H1 (cell line): Measurements from ENCODE around the gene CEP192. TPM values are rescaled to one million over a fixed set of nuclear protein-coding genes. Genes with fewer than 3 reads are reported as not detected.

Experiments used
- CTCF ChIA-PET: fragments of 300-600 bp; sonication (Branson Sonifier 250); formaldehyde crosslinking; loops from one replicate; lab custom pipeline; 2021; ENCODE audit not compliant: partially characterized antibody; lab: Charles Lee
- POLR2A ChIA-PET: fragments of 300-600 bp; sonication (Branson Sonifier 250); formaldehyde crosslinking; loops from one replicate; lab custom pipeline; 2021; ENCODE audit warnings: inconsistent platforms; ENCODE audit not compliant: partially characterized antibody; lab: Charles Lee
- DNase-seq, 2 experiments: peaks; one replicate each; pipeline versions ENCODE4 v3.0.0 to v3.0.0-alpha.2; 2010 to 2022; ENCODE audit warnings: low spot score in 2 of 2, low read depth in 1 of 2, mixed read lengths in 1 of 2
- FAIRE-seq: peaks from 2 replicates; lab custom pipeline; 2011; peaks lifted over from hg19 to GRCh38; lab: Jason Lieb, UNC
- H2AFZ ChIP-seq: 2 replicates; pipeline ENCODE4 v1.8.1; 2012; ENCODE audit warnings: low read length, inconsistent platforms
- H2AK5ac ChIP-seq: 2 replicates; pipeline ENCODE4 v1.6.1; 2013; ENCODE audit warnings: low read depth, low read length
- H2BK120ac ChIP-seq: replicated peaks from 2 replicates; pipeline ENCODE3; 2013; ENCODE audit warnings: low read depth, low read length, inconsistent platforms
- H2BK12ac ChIP-seq: 2 replicates; pipeline ENCODE4 v1.6.1; 2013; ENCODE audit warnings: low read depth, low read length
- H2BK15ac ChIP-seq: 2 replicates; pipeline ENCODE4 v1.6.1; 2013; ENCODE audit warnings: low read length
- H2BK20ac ChIP-seq: 2 replicates; pipeline ENCODE4 v1.6.1; 2013; ENCODE audit warnings: low read length
- H2BK5ac ChIP-seq: 2 replicates; pipeline ENCODE4 v1.6.1; 2013; ENCODE audit warnings: low read depth, low read length
- H3K14ac ChIP-seq: 2 replicates; pipeline ENCODE4 v1.6.1; 2013; ENCODE audit warnings: inconsistent platforms; ENCODE audit not compliant: insufficient read length
- H3K18ac ChIP-seq: 2 replicates; pipeline ENCODE4 v1.6.1; 2013; ENCODE audit warnings: low read length; ENCODE audit errors: extremely low read depth
- H3K23ac ChIP-seq: 2 replicates; pipeline ENCODE4 v1.6.1; 2013; ENCODE audit warnings: inconsistent platforms; ENCODE audit not compliant: insufficient read length
- H3K23me2 ChIP-seq: 2 replicates; pipeline ENCODE4 v1.6.1; 2013; ENCODE audit warnings: low read depth, low read length
- H3K27ac ChIP-seq: 2 replicates; pipeline ENCODE4 v1.6.1; 2011; ENCODE audit warnings: low read depth, low read length, inconsistent platforms
- H3K27me3 ChIP-seq, 4 experiments: replicated peaks in 1 of 4; 1 replicate in 1 of 4; 2 replicates in 3 of 4; pipeline versions ENCODE4 v1.6.1 to v1.8.1; 2011 to 2013; ENCODE audit warnings: low read length in 3 of 4, mild to moderate bottlenecking in 3 of 4, inconsistent platforms in 2 of 4, mixed read lengths in 2 of 4, moderate library complexity in 1 of 4; ENCODE audit not compliant: control insufficient read depth in 3 of 4, insufficient read depth in 3 of 4; ENCODE audit errors: extremely low read depth in 1 of 4
- H3K36me3 ChIP-seq, 4 experiments: 2 replicates each; pipeline versions ENCODE4 v1.6.1 to v1.8.1; 2011 to 2013; ENCODE audit warnings: mild to moderate bottlenecking in 4 of 4, low read length in 3 of 4, moderate library complexity in 2 of 4, control low read depth in 1 of 4, inconsistent platforms in 1 of 4; ENCODE audit not compliant: insufficient read depth in 4 of 4, control insufficient read depth in 2 of 4
- H3K4ac ChIP-seq: replicated peaks from 2 replicates; pipeline ENCODE3; 2013; ENCODE audit warnings: low read length, low read depth, mixed read lengths, inconsistent platforms; ENCODE audit not compliant: insufficient read length
- H3K4me1 ChIP-seq, 4 experiments: replicated peaks in 1 of 4; 1 replicate in 1 of 4; 2 replicates in 3 of 4; pipeline versions ENCODE4 v1.6.1 to v1.8.1; 2011 to 2013; ENCODE audit warnings: low read length in 3 of 4, inconsistent platforms in 2 of 4, mixed read lengths in 1 of 4; ENCODE audit not compliant: insufficient read depth in 4 of 4, control insufficient read depth in 3 of 4
- H3K4me2 ChIP-seq, 2 experiments: 2 replicates each; pipeline versions ENCODE4 v1.6.1 to v1.8.1; 2011 to 2013; ENCODE audit warnings: low read depth in 2 of 2, low read length in 2 of 2, control low read depth in 1 of 2, inconsistent platforms in 1 of 2, mild to moderate bottlenecking in 1 of 2; ENCODE audit not compliant: insufficient read depth in 1 of 2
- H3K4me3 ChIP-seq, 4 experiments: fragments of 200-600, 300-600 bp in 1 of 4; sonication (generic), shearing (Covaris generic), sonication (Bioruptor Twin) in 1 of 4; 2 replicates each; pipeline versions ENCODE4 v1.5.1 to v1.8.1; 2011 to 2016; ENCODE audit warnings: low read length in 4 of 4, low read depth in 3 of 4, control low read depth in 2 of 4, inconsistent platforms in 2 of 4, mild to moderate bottlenecking in 2 of 4, mixed read lengths in 1 of 4, moderate library complexity in 1 of 4; ENCODE audit not compliant: insufficient read depth in 2 of 4; ENCODE audit errors: extremely low read depth in 1 of 4
- H3K56ac ChIP-seq: replicated peaks from 2 replicates; pipeline ENCODE3; 2013; ENCODE audit warnings: low read depth, mild to moderate bottlenecking, mixed read lengths, low read length, inconsistent platforms; ENCODE audit not compliant: insufficient read length
- H3K79me1 ChIP-seq: 2 replicates; pipeline ENCODE4 v1.6.1; 2013; ENCODE audit warnings: low read depth, low read length, control low read depth
- H3K79me2 ChIP-seq, 2 experiments: 2 replicates each; pipeline versions ENCODE4 v1.6.1 to v1.8.1; 2012 to 2013; ENCODE audit warnings: low read length in 2 of 2, mild to moderate bottlenecking in 2 of 2, inconsistent platforms in 1 of 2; ENCODE audit not compliant: insufficient read depth in 2 of 2, control insufficient read depth in 1 of 2
- H3K9ac ChIP-seq, 4 experiments: replicated peaks in 1 of 4; 1 replicate in 1 of 4; 2 replicates in 3 of 4; pipeline versions ENCODE4 v1.6.1 to v1.8.1; 2011 to 2013; ENCODE audit warnings: low read depth in 3 of 4, low read length in 3 of 4, control low read depth in 2 of 4, mild to moderate bottlenecking in 2 of 4, moderate library complexity in 2 of 4, inconsistent platforms in 1 of 4; ENCODE audit errors: extremely low read depth in 1 of 4
- H3K9me3 ChIP-seq, 2 experiments: 2 replicates each; pipeline versions ENCODE4 v1.6.1 to v1.8.1; 2012 to 2013; ENCODE audit warnings: mild to moderate bottlenecking in 2 of 2, moderate library complexity in 2 of 2, control low read depth in 1 of 2, inconsistent platforms in 1 of 2, low read depth in 1 of 2, low read length in 1 of 2, mixed read lengths in 1 of 2; ENCODE audit not compliant: insufficient read depth in 2 of 2
- H4K20me1 ChIP-seq, 2 experiments: replicated peaks in 1 of 2; 2 replicates each; pipeline versions ENCODE3 to v1.8.1; 2011 to 2013; ENCODE audit warnings: inconsistent platforms in 2 of 2, low read length in 2 of 2, mild to moderate bottlenecking in 1 of 2; ENCODE audit not compliant: insufficient read depth in 2 of 2, control insufficient read depth in 1 of 2
- H4K5ac ChIP-seq: 2 replicates; pipeline ENCODE4 v1.6.1; 2013; ENCODE audit warnings: low read length, low read depth, mixed read lengths, inconsistent platforms; ENCODE audit not compliant: insufficient read length
- H4K8ac ChIP-seq: 2 replicates; pipeline ENCODE4 v1.8.0; 2013; ENCODE audit warnings: mild to moderate bottlenecking, moderate library complexity, low read length, inconsistent platforms; ENCODE audit not compliant: insufficient read depth; ENCODE audit errors: extremely low read depth
- H4K91ac ChIP-seq: replicated peaks from 2 replicates; pipeline ENCODE3; 2013; ENCODE audit warnings: low read length, mixed read lengths, inconsistent platforms; ENCODE audit not compliant: insufficient read length
- CEBPB ChIP-seq: IDR thresholded peaks from 2 replicates; pipeline ENCODE4 v1.6.1; 2012; ENCODE audit warnings: low read depth, low read length
- CTBP2 ChIP-seq: IDR thresholded peaks from 2 replicates; pipeline ENCODE4 v1.7.0; 2011; ENCODE audit warnings: borderline replicate concordance, mild to moderate bottlenecking, moderate library complexity, mixed read lengths, low read length; ENCODE audit not compliant: insufficient read depth, insufficient read length
- PHF8 ChIP-seq: fragments of 200-600 bp; sonication (generic); conservative IDR thresholded peaks from 2 replicates; pipeline ENCODE4 v1.7.1; 2012; ENCODE audit warnings: low read depth, mild to moderate bottlenecking, inconsistent platforms, low read length, moderate library complexity
- RAD21 ChIP-seq, 2 experiments: IDR thresholded peaks in 1 of 2; conservative IDR thresholded peaks in 1 of 2; 2 replicates each; pipeline ENCODE4 v1.6.1; 2011; ENCODE audit warnings: low read depth in 2 of 2, low read length in 2 of 2, improper control_type of control experiment in 1 of 2, inconsistent platforms in 1 of 2, mild to moderate bottlenecking in 1 of 2, moderate library complexity in 1 of 2
- SRF ChIP-seq: IDR thresholded peaks from 2 replicates; pipeline ENCODE4 v1.6.1; 2011; ENCODE audit warnings: mild to moderate bottlenecking, low read depth, low read length, moderate library complexity
- WGBS, 2 experiments: shearing (Covaris generic) in 1 of 2; methylation state at CpG; one replicate each; pipeline versions ENCODE4 v1.1.6 to v1.1.7; 2013 to 2015; ENCODE audit warnings: low lambda C conversion rate in 2 of 2, mixed read lengths in 2 of 2, inconsistent platforms in 1 of 2, low coverage in 1 of 2, missing lambda C conversion rate in 1 of 2; ENCODE audit not compliant: insufficient replicate concordance in 2 of 2, insufficient coverage in 1 of 2, insufficient read length in 1 of 2; ENCODE audit errors: extremely low coverage in 1 of 2, missing lambda C conversion rate in 1 of 2; 5-methylcytosine and 5-hydroxymethylcytosine counted together
- polyA plus RNA-seq, 7 experiments: library from polyadenylated mRNA; depleted of rRNA in 3 of 7; stranded (reverse) in 5 of 7; unstranded in 2 of 7; fragments of >200 nt in 5 of 7; fragments of 200-250 nt in 2 of 7; gene quantifications; 1 replicate in 5 of 7; 2 replicates in 1 of 7; 4 replicates in 1 of 7; pipeline versions ENCODE4 v1.2.1 to v1.2.3, GENCODE V29; 2011 to 2013; ENCODE audit warnings: missing spikeins in 2 of 7, mixed read lengths in 2 of 7
- total RNA-seq: library from RNA; stranded (reverse); fragmentation: NEBNext Ultra II Directional; extraction: Animal tissue kit (Norgen Biotek cat#: 25700); gene quantifications from 2 replicates; pipeline ENCODE4 v1.2.1, GENCODE V29; 2021
- TF ChIP-seq, protein P1 (sequence below): IDR thresholded peaks from 2 replicates; pipeline ENCODE4 v1.6.1; 2012; ENCODE audit warnings: inconsistent platforms
- TF ChIP-seq, protein P2 (sequence below), 3 experiments: IDR thresholded peaks; 1 replicate in 2 of 3; 2 replicates in 1 of 3; pipeline versions ENCODE4 v1.5.1 to v1.6.1; 2011; ENCODE audit warnings: low read length in 3 of 3, mild to moderate bottlenecking in 3 of 3, inconsistent platforms in 2 of 3, low read depth in 1 of 3, moderate library complexity in 1 of 3; ENCODE audit not compliant: insufficient read depth in 1 of 3; ENCODE audit errors: control extremely low read depth in 1 of 3

Gene CEP192
- total and polyA plus RNA-seq, 2 of the 8 experiments (the other 6 are each of a cell fraction or from before 2014, with no cell fraction given) = 13.4 to 23.1 TPM

DNA sequence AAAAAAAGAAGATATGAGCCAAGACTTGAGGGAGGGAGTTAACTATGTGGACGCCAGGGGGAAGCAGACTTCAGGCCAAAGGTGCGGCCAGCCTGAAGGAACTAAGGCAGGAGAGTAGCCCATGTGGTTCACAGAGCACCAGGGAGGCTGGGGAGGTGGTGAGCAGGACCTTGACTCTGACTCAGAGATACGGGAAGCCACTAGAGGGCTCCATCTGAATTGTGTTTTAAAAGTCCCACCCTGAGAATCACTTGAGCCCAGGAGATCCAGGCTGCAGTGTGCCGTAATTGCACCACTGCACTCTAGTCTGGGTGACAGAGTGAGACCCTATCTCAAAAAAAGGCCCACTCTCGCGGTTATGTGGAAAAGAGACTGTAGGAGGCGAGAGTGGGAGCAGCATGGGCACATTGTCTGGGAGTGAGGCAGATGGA, 12.3 kb downstream of the CEP192 start:
- no peak overlapping the region for H3K14ac ChIP-seq
- H2BK15ac ChIP-seq = no peak overlapping the region
- no peak overlapping the region for H3K4me2 ChIP-seq
- no peak overlapping the region for H4K8ac ChIP-seq
- no peak overlapping the region for H4K5ac ChIP-seq
- no peak overlapping the region for H3K9ac ChIP-seq
- no peak overlapping the region for H3K4me3 ChIP-seq
- no peak overlapping the region for H4K91ac ChIP-seq
- H2AK5ac ChIP-seq = no peak overlapping the region
- peaks cover 4 to 7% of the 10 kb centered on the region in 2 experiments for H4K20me1 ChIP-seq
- H3K27me3 ChIP-seq = no peaks in the 10 kb centered on the region
- no peak overlapping the region; the same call in 1 of the 2 replicates for H3K18ac ChIP-seq
- H3K23me2 ChIP-seq = 0 out of 2 replicates have a peak, but pooled peaks cover 1% of the 10 kb centered on the region
- peaks cover 0 to 16% of the 10 kb centered on the region in 2 experiments; a peak in 3 of 4 replicates for H3K79me2 ChIP-seq
- no peaks in the 10 kb centered on the region for H3K9me3 ChIP-seq
- WGBS, 2 experiments = 33% methylated on average over 6 of the region's 7 CpGs; no CpG with 5 or more reads in 1 of the 2 experiments
- no peak overlapping the region for H3K4ac ChIP-seq
- no peak overlapping the region for H2BK120ac ChIP-seq
- no peak overlapping the region for H2BK20ac ChIP-seq
- H3K27ac ChIP-seq = no peak overlapping the region
- peaks cover 0 to 13% (median under 1%) of the 10 kb centered on the region in 4 experiments; a peak in 4 of 8 replicates for H3K36me3 ChIP-seq
- ChIA-PET POLR2A (interaction anchor here (1.5 kb wide), 1 partner anchor 10 kb away, joined by 5 read pairs; no protein-coding TSS in a partner anchor), CTCF (interaction anchor here (0.6 to 1.6 kb wide), 5 partner anchors 10 to 686 kb away, joined by 3 to 4 read pairs (median 3); no protein-coding TSS in a partner anchor)
- no peak overlapping the region for H2AFZ ChIP-seq
- H2BK12ac ChIP-seq = no peak overlapping the region
- H3K23ac ChIP-seq = no peak overlapping the region
- peaks cover 10% of the 10 kb centered on the region for H3K79me1 ChIP-seq
- peak; percentile 70 for FAIRE-seq
- H2BK5ac ChIP-seq = no peak overlapping the region
- TF ChIP-seq PHF8 (0 out of 2 replicates have a peak, but pooled peaks have one; percentile 19), CTBP2 (no peak), RAD21 (IDR thresholded peaks at IDR 0.05 in 1 of 2, conservative IDR thresholded peaks at IDR 0.05 in 1 of 2; ENCODE audit: low read depth in 2 of 2, low read length in 2 of 2) (peak; percentile 58 to 60), SRF (no peak), CEBPB (peak; percentile 1; the same call in 1 of the 2 replicates)
- TF ChIP-seq, protein P1, sequence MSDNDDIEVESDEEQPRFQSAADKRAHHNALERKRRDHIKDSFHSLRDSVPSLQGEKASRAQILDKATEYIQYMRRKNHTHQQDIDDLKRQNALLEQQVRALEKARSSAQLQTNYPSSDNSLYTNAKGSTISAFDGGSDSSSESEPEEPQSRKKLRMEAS = peak; percentile 58; the same call in 1 of the 2 replicates
- TF ChIP-seq, protein P2, sequence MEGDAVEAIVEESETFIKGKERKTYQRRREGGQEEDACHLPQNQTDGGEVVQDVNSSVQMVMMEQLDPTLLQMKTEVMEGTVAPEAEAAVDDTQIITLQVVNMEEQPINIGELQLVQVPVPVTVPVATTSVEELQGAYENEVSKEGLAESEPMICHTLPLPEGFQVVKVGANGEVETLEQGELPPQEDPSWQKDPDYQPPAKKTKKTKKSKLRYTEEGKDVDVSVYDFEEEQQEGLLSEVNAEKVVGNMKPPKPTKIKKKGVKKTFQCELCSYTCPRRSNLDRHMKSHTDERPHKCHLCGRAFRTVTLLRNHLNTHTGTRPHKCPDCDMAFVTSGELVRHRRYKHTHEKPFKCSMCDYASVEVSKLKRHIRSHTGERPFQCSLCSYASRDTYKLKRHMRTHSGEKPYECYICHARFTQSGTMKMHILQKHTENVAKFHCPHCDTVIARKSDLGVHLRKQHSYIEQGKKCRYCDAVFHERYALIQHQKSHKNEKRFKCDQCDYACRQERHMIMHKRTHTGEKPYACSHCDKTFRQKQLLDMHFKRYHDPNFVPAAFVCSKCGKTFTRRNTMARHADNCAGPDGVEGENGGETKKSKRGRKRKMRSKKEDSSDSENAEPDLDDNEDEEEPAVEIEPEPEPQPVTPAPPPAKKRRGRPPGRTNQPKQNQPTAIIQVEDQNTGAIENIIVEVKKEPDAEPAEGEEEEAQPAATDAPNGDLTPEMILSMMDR (IDR thresholded peaks at IDR 0.05; ENCODE audit: control extremely low read depth in 1 of 3, insufficient read depth in 1 of 3, low read depth in 1 of 3, low read length in 3 of 3) = peak; percentile 65 to 78 (median 76)
- no peak overlapping the region for H3K56ac ChIP-seq
- peak; percentile 69 to 79 for DNase-seq
- no peaks in the 10 kb centered on the region for H3K4me1 ChIP-seq
